GM21786 (cell line): ENCODE results near the gene BRSK1.

Experiments used
- ATAC-seq: cut with Tn5 transposase; IDR thresholded peaks from one replicate; pipeline ENCODE4 v1.9.1; 2021; ENCODE audit not compliant: unreplicated experiment

The BRSK1 gene

GRCh38 chr19:55352040-55352439 is 68.2 kb downstream of the BRSK1 start:
- ATAC-seq, result no peak

- no peak for ATAC-seq
Measured at GRCh38 chr19:55352549-55353145, 68.8 kb downstream of the BRSK1 start.

DNA sequence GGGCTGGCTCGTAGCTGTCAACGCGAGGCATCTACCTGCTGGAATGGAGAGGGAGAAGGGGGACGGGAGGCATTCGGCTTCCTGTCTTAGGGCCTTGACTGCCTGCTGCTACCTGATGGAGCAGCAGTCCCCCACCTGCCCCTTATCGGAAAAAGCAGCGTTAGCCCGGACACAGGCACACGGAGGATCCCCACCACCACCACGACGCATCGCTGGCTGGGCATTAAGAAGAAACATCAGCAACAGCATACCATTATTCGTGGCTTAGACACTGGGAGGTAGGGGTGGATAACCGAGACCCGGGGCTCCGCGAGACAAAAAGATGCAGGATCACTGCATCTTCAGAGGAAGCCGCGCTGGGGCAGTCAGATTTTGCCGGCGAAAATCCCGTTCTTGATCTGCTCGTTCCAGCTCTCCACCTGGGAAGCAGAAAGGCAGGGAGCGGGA is 69.6 kb downstream of the BRSK1 start:
- no peak for ATAC-seq

DNA sequence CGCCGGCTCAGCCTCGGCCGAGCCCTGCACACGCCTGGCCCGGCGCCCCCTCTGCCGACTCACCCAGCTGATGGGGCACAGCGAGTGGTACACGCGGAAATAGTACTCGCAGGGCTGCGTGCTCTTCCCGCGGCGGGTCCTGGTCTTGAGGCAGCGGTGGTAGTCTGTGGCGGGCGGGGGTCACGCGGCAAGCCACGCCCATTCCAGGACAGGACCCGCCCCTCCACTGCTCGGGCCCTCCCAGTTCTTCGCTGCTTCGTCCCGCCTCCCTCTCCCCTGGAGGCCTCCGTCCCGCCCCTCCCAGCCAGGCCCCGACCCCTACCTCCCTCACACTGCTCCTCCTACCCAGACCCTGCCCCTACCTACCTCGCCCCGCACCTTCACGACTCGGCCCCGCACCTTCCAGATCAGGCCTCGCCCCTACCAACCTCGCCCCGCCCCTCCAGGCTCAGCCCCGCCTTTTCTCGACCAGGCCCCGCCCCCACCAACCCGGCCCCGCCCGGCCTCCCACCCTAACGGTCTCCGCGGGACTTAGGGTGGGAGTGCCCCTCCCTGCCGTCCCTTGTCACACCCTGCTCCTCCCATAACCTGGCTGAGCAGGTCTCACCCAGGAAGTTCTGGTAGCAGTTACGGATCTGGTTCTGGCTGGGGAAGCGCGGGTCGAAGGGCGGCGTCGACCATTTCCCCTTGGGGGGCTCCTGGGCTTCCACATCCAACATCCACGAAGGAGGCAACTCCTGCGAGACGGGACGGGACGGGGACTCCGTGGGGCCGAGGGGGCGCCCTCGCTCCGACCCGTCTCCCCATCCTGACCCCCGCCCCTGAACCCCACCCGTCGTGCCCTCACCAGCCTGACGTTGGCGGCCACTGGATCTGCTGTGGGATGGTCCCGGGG is 70.3 kb downstream of the BRSK1 start:
- no peak for ATAC-seq

GRCh38 chr19:55354698-55355212 is 71.0 kb downstream of the BRSK1 start, which contains the start of gene COX6B2:
Gene COX6B2 (minus strand): TSS chr19:55354719. CDS start chr19:55354521, 198 bp downstream.
- ATAC-seq, result no peak

- no peak for ATAC-seq
Measured at GRCh38 chr19:55355213-55355821, 71.5 kb downstream of the BRSK1 start.

DNA sequence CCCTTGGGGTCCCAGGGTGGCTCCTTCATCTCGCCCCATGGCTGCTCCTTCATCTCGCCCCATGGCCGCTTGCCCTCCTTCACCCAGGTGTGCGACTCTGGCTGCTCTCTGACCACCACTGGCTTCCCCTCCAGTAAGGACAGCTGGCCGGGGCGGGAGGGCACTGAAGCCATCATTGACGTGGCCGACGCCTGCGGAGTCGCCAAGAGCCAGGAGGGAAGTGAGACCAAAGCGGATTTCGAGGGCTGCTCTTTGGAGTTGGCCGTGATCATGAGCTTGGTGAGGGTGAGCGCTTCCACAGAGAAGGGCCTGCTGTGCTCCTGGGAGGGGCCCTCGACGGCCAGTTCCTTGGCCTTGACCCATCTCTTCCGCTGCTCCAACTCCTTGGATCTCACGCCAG is 74.7 kb downstream of the BRSK1 start:
- ATAC-seq, result no peak

GRCh38 chr19:55358943-55359908 is 75.4 kb downstream of the BRSK1 start:
- ATAC-seq, result no peak

DNA sequence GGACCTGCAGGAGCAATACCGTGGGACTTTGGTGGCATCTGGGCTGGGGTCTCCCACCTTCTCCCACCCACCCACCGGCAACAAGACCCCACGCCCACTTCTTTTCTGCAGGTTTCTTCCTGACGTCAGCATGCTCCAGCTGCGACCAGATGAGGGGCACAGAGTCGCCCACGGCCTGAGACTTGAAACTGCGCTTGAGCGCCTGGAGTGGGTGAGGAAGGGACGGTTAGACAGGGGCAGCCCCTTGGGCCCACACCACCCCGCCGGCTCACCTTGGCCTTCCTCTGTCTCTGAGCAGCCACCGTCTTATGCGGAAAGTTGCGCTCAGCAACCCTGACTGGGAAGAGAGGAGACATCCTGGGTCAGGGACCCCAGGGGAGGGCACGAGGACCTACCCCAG is 77.1 kb downstream of the BRSK1 start:
- no peak for ATAC-seq
